A673 (cell line): ENCODE measurements around the gene ANKRD11. TPM values are rescaled to one million over a fixed set of nuclear protein-coding genes. Genes with fewer than 3 reads are reported as not detected.

Experiments used
- BruUV-seq: library from RNA; stranded (reverse); fragments of 400-500 nt; replicated peaks from 2 replicates; lab custom pipeline; 2021; lab: Mats Ljungman, UMichigan
- CTCF ChIA-PET: fragments of 300-600 bp; sonication (Branson Sonifier 250); formaldehyde crosslinking; loops from one replicate; lab custom pipeline; 2022; ENCODE audit warnings: antibody characterized with exemption; lab: Charles Lee
- POLR2A ChIA-PET: fragments of 300-600 bp; sonication (Branson Sonifier 250); formaldehyde crosslinking; loops from one replicate; lab custom pipeline; 2022; ENCODE audit warnings: antibody characterized with exemption; ENCODE audit not compliant: low non-redundant PET; lab: Charles Lee
- DNase-seq: peaks from one replicate; pipeline ENCODE4 v3.0.0-alpha.2; 2015; ENCODE audit warnings: low spot score
- H3K27ac ChIP-seq: fragments of 200-600 bp; sonication (generic); 2 replicates; pipeline ENCODE4 v1.5.1; 2016; ENCODE audit warnings: mixed run types, low read depth, mild to moderate bottlenecking, mixed read lengths, antibody characterized with exemption, low read length; ENCODE audit not compliant: poor library complexity, severe bottlenecking
- H3K27me3 ChIP-seq: fragments of 200-600 bp; sonication (generic); replicated peaks from 2 replicates; pipeline ENCODE4 v1.6.1; 2017; ENCODE audit warnings: mixed run types, low read depth, mild to moderate bottlenecking, mixed read lengths, antibody characterized with exemption, low read length; ENCODE audit not compliant: insufficient read depth, poor library complexity
- H3K36me3 ChIP-seq: fragments of 200-600 bp; sonication (generic); 2 replicates; pipeline ENCODE4 v1.6.1; 2016; ENCODE audit warnings: mixed run types, mild to moderate bottlenecking, mixed read lengths, antibody characterized with exemption, low read length; ENCODE audit not compliant: insufficient read depth, poor library complexity, severe bottlenecking
- H3K4me1 ChIP-seq: fragments of 200-600 bp; sonication (generic); 2 replicates; pipeline ENCODE4 v1.6.1; 2017; ENCODE audit warnings: mixed run types, mild to moderate bottlenecking, mixed read lengths, antibody characterized with exemption, low read length; ENCODE audit not compliant: insufficient read depth, poor library complexity, severe bottlenecking
- H3K4me3 ChIP-seq: fragments of 200-600 bp; sonication (generic); 2 replicates; pipeline ENCODE4 v1.5.1; 2016; ENCODE audit warnings: low read depth, mixed run types, mild to moderate bottlenecking, mixed read lengths, low read length; ENCODE audit not compliant: poor library complexity, severe bottlenecking
- H3K9me3 ChIP-seq: fragments of 200-600 bp; sonication (generic); 2 replicates; pipeline ENCODE4 v1.6.1; 2016; ENCODE audit warnings: mixed run types, low read depth, mild to moderate bottlenecking, mixed read lengths, antibody characterized with exemption, low read length; ENCODE audit not compliant: poor library complexity, severe bottlenecking
- EZH2 ChIP-seq: fragments of 200-600 bp; sonication (generic); IDR thresholded peaks from 2 replicates; pipeline ENCODE4 v1.6.1; 2017; ENCODE audit warnings: borderline replicate concordance, low read depth, mild to moderate bottlenecking, mixed read lengths, antibody characterized with exemption, low read length; ENCODE audit not compliant: poor library complexity, severe bottlenecking
- intact Hi-C: fragments of 100-400 bp; cut with micrococcal nuclease; formaldehyde crosslinking; loops from one replicate; pipeline ENCODE4 v1.10.0; 2022; ENCODE audit not compliant: unreplicated experiment
- total RNA-seq: library from RNA; stranded (reverse); gene quantifications from 2 replicates; pipeline ENCODE4 v1.2.3, GENCODE V29; 2021
- TF ChIP-seq, protein P1 (sequence below): fragments of 300-800, 200-600 bp; sonication (generic); conservative IDR thresholded peaks from 2 replicates; pipeline ENCODE4 v1.5.1; 2017; ENCODE audit warnings: low read depth, mild to moderate bottlenecking, antibody characterized with exemption, low read length, moderate library complexity, mixed read lengths

The ANKRD11 gene
- total RNA-seq, 1 experiment from 2014 or later = 217 TPM

DNA sequence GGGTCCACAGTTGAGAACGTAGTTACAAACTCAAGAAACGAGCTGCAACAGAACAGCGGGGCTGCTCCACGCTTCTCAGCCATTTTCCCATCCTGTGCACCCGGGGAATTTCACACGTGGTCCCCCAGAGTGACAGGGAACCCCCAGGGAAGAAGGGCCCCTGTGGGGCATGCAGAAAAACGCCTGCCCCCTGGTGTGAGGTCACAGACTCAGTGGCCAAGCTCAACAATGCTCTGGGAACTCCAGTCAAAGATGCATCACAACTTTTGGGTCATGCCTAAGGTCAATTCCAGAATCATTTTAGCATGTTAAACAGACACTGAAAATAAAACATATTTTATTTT, 157.5 kb downstream of the ANKRD11 start:
- no peak for DNase-seq
- H3K27ac ChIP-seq = peak overlapping the region; percentile 44
- ChIA-PET CTCF (no interaction called here), POLR2A (no interaction called here)
- H3K4me1 ChIP-seq = peaks cover 55% of the 10 kb centered on the region
- TF ChIP-seq, protein P1, sequence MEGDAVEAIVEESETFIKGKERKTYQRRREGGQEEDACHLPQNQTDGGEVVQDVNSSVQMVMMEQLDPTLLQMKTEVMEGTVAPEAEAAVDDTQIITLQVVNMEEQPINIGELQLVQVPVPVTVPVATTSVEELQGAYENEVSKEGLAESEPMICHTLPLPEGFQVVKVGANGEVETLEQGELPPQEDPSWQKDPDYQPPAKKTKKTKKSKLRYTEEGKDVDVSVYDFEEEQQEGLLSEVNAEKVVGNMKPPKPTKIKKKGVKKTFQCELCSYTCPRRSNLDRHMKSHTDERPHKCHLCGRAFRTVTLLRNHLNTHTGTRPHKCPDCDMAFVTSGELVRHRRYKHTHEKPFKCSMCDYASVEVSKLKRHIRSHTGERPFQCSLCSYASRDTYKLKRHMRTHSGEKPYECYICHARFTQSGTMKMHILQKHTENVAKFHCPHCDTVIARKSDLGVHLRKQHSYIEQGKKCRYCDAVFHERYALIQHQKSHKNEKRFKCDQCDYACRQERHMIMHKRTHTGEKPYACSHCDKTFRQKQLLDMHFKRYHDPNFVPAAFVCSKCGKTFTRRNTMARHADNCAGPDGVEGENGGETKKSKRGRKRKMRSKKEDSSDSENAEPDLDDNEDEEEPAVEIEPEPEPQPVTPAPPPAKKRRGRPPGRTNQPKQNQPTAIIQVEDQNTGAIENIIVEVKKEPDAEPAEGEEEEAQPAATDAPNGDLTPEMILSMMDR = no peak
- TF ChIP-seq EZH2 = no peak
- H3K27me3 ChIP-seq = no peaks in the 10 kb centered on the region
- H3K4me3 ChIP-seq = no peak overlapping the region
- no TSS peak for BruUV-seq
- intact Hi-C loops = loop anchor here (5.0 kb wide), 2 partner anchors 159 to 174 kb away; partner anchors contain the start of genes ANKRD11 and SPG7
- peaks cover 4% of the 10 kb centered on the region for H3K36me3 ChIP-seq
- H3K9me3 ChIP-seq = no peaks in the 10 kb centered on the region

DNA sequence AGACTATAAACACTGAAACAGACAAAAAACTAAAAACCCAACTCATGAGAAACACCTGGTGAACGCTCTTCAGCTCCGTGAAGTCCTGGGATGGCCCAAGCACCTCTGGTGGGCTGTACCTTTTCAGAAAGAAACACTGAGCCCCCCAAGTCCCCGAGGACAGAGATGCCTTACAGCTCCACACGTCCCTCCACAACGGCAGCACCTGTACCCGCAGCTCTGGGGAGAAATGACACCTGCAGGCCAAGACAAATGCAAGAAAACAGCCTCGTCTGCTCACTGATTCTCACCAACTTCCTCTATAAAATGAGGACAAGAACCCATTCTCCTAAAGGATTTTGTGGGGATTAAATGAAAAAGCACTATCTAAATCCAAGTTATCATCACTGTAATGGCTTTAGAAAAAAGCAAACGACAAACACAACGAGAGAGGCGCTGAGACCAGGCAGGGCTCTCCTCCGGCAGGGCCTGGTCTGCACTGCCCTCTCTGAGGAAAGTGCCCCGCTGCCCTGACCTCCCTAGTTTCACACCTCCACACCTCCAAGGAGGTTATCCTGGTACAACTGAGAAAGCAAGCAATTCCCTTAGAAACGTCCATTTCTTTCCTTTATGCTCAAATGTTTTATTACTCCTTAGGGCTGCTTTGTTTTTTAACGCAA, 158.0 kb downstream of the ANKRD11 start:
- DNase-seq = no peak
- no peaks in the 10 kb centered on the region for H3K9me3 ChIP-seq
- CTCF ChIA-PET = no interaction called here
- no TSS peak for BruUV-seq
- TF ChIP-seq EZH2 = no peak
- TF ChIP-seq, protein P1 = no peak
- H3K4me3 ChIP-seq = no peak overlapping the region
- intact Hi-C loops = loop anchor here (5.0 kb wide), 2 partner anchors 160 to 175 kb away; partner anchors contain the start of genes ANKRD11 and SPG7
- peaks cover 4% of the 10 kb centered on the region for H3K36me3 ChIP-seq
- H3K27ac ChIP-seq = peak overlapping the region; percentile 44
- POLR2A ChIA-PET = interaction anchor here (0.7 kb wide), 1 partner anchor 644 kb away, joined by 3 read pairs; no protein-coding TSS in a partner anchor
- peaks cover 59% of the 10 kb centered on the region for H3K4me1 ChIP-seq
- no peaks in the 10 kb centered on the region for H3K27me3 ChIP-seq

DNA sequence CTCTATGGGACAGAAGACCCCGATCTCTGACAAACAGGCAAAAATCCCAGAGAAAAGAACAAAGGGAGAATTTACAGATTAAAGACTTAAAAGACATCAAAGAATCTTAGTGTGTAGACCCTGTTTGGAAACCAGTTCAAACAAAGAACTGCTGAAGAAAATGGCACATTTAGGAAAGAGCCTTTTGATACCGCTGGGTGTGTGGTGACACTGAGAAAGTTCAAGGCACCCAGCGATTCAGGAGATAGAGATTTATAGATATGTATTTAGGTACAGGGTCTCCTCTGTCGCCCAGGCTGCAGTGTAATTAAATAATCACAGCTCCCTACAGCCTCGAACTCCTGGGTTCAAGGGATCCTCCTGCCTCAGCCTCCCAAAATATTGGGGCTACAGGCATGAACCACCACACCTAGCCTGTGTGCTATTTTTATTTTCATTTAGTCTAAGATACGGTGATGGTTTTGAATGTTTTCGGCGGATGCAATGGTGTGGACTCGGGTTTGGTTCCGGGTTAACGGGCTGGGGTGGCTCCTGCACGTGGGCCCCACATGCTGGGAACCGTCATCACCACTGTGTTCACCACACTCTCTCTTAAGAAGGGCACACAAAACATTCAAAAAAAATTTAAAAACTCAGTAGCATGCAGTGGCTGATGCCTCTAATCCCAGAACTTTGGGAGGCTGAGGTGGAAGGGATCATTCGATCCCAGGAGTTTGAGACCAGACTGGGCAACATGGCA, 158.8 kb downstream of the ANKRD11 start:
- CTCF ChIA-PET = no interaction called here
- no TSS peak for BruUV-seq
- POLR2A ChIA-PET = interaction anchor here (0.7 kb wide), 1 partner anchor 643 kb away, joined by 3 read pairs; no protein-coding TSS in a partner anchor
- intact Hi-C loops = loop anchor here (5.0 kb wide), 2 partner anchors 161 to 176 kb away; partner anchors contain the start of genes ANKRD11 and SPG7
- Histone ChIP-seq H3K27me3 (no peaks in the 10 kb centered on the region), H3K4me1 (peaks cover 68% of the 10 kb centered on the region), H3K4me3 (no peak overlapping the region), H3K36me3 (peaks cover 4% of the 10 kb centered on the region), H3K9me3 (no peaks in the 10 kb centered on the region), H3K27ac (peak overlapping the region; percentile 44)
- no peak for DNase-seq
- TF ChIP-seq, protein P1 = no peak
- no peak for TF ChIP-seq EZH2
